HepG2 (cell line): ENCODE results near the gene ACVR1B. TPM values are rescaled to one million over a fixed set of nuclear protein-coding genes. Genes with fewer than 3 reads are reported as not detected.

Source experiments
- ATAD3A ChIP-seq: sonication (generic); formaldehyde crosslinking; IDR thresholded peaks from 2 replicates; pipeline ENCODE4 v1.4.0; 2020; ENCODE audit warnings: missing genetic modification reagents
- CHD2 ChIP-seq: IDR thresholded peaks from 2 replicates; pipeline ENCODE4 v1.6.1; 2011; ENCODE audit warnings: low read depth, low read length, improper control_type of control experiment
- HMG20A ChIP-seq: IDR thresholded peaks from 2 replicates; pipeline ENCODE4 v1.6.1; 2016; ENCODE audit warnings: borderline replicate concordance
- MTERF4 ChIP-seq: sonication (generic); formaldehyde crosslinking; IDR thresholded peaks from 2 replicates; pipeline ENCODE4 v1.8.0; 2023; ENCODE audit warnings: mild to moderate bottlenecking, missing genetic modification reagents
- PAWR ChIP-seq: sonication (generic); formaldehyde crosslinking; IDR thresholded peaks from 2 replicates; pipeline ENCODE4 v1.4.0; 2020; ENCODE audit warnings: missing genetic modification reagents, mild to moderate bottlenecking, borderline replicate concordance
- PRMT3 ChIP-seq: sonication (generic); formaldehyde crosslinking; IDR thresholded peaks from 2 replicates; pipeline ENCODE4 v1.8.1; 2022; ENCODE audit warnings: low read depth, mild to moderate bottlenecking, moderate library complexity, missing genetic modification reagents, borderline replicate concordance
- RERE ChIP-seq: IDR thresholded peaks from 2 replicates; pipeline ENCODE4 v1.6.1; 2016; ENCODE audit warnings: low read depth, missing genetic modification reagents, missing compliant biosample characterization
- SP140L ChIP-seq: sonication (generic); formaldehyde crosslinking; IDR thresholded peaks from 2 replicates; pipeline ENCODE4 v1.4.0; 2020; ENCODE audit warnings: missing genetic modification reagents, borderline replicate concordance
- ZFP41 ChIP-seq: sonication (generic); formaldehyde crosslinking; IDR thresholded peaks from 2 replicates; pipeline ENCODE4 v1.4.0; 2020; ENCODE audit warnings: mild to moderate bottlenecking, missing genetic modification reagents, borderline replicate concordance
- ZNF547 ChIP-seq: sonication (generic); formaldehyde crosslinking; IDR thresholded peaks from 2 replicates; pipeline ENCODE4 v1.5.1; 2020; ENCODE audit warnings: mild to moderate bottlenecking, missing genetic modification reagents
- ZNF766 ChIP-seq: sonication (generic); formaldehyde crosslinking; IDR thresholded peaks from 2 replicates; pipeline ENCODE4 v1.5.0; 2020; ENCODE audit warnings: missing genetic modification reagents, borderline replicate concordance
- ZNF788 ChIP-seq: sonication (generic); formaldehyde crosslinking; IDR thresholded peaks from 2 replicates; pipeline ENCODE4 v1.5.0; 2020; ENCODE audit warnings: mild to moderate bottlenecking, missing genetic modification reagents, borderline replicate concordance
- ZSCAN5A ChIP-seq: sonication (generic); formaldehyde crosslinking; IDR thresholded peaks from 2 replicates; pipeline ENCODE4 v1.8.0; 2022; ENCODE audit warnings: mild to moderate bottlenecking, missing genetic modification reagents, borderline replicate concordance
- polyA plus RNA-seq, 8 experiments: library from polyadenylated mRNA; depleted of rRNA in 3 of 8; stranded (reverse) in 7 of 8; unstranded in 1 of 8; fragments of >200 nt; fragmentation: Illumina TruSeq in 4 of 8; extraction: Trizol in 4 of 8; gene quantifications; 2 replicates each; pipeline versions ENCODE4 v1.2.1 to v1.2.3, GENCODE V29; 2011 to 2016; ENCODE audit warnings: low read depth in 4 of 8, missing spikeins in 1 of 8, mixed read lengths in 1 of 8; ENCODE audit not compliant: insufficient read depth in 1 of 8
- total RNA-seq, 5 experiments: library from RNA; depleted of rRNA; stranded (reverse); fragments of >200 nt; fragmentation: Illumina TruSeq; extraction: Trizol; gene quantifications; 2 replicates each; pipeline ENCODE4 v1.2.3, GENCODE V29; 2016; ENCODE audit warnings: low read depth in 1 of 5
- TF ChIP-seq, protein P1 (sequence below): sonication (generic); formaldehyde crosslinking; IDR thresholded peaks from 2 replicates; pipeline ENCODE4 v1.4.0; 2020; ENCODE audit warnings: missing genetic modification reagents, borderline replicate concordance
- TF ChIP-seq, protein P2 (sequence below): sonication (generic); formaldehyde crosslinking; IDR thresholded peaks from 2 replicates; pipeline ENCODE4 v1.5.1; 2020; ENCODE audit warnings: mild to moderate bottlenecking, missing genetic modification reagents, borderline replicate concordance

Gene ACVR1B
- total and polyA plus RNA-seq, 2 of the 13 experiments (the other 11 are each of a cell fraction or from before 2014, with no cell fraction given): 8.9 to 12.1 TPM

- TF ChIP-seq, protein P1, sequence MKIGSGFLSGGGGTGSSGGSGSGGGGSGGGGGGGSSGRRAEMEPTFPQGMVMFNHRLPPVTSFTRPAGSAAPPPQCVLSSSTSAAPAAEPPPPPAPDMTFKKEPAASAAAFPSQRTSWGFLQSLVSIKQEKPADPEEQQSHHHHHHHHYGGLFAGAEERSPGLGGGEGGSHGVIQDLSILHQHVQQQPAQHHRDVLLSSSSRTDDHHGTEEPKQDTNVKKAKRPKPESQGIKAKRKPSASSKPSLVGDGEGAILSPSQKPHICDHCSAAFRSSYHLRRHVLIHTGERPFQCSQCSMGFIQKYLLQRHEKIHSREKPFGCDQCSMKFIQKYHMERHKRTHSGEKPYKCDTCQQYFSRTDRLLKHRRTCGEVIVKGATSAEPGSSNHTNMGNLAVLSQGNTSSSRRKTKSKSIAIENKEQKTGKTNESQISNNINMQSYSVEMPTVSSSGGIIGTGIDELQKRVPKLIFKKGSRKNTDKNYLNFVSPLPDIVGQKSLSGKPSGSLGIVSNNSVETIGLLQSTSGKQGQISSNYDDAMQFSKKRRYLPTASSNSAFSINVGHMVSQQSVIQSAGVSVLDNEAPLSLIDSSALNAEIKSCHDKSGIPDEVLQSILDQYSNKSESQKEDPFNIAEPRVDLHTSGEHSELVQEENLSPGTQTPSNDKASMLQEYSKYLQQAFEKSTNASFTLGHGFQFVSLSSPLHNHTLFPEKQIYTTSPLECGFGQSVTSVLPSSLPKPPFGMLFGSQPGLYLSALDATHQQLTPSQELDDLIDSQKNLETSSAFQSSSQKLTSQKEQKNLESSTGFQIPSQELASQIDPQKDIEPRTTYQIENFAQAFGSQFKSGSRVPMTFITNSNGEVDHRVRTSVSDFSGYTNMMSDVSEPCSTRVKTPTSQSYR (CRISPR knock-in tag): no peak
- TF ChIP-seq ZNF547 (CRISPR knock-in tag): no peak
- no peak for TF ChIP-seq HMG20A
- TF ChIP-seq, protein P2, sequence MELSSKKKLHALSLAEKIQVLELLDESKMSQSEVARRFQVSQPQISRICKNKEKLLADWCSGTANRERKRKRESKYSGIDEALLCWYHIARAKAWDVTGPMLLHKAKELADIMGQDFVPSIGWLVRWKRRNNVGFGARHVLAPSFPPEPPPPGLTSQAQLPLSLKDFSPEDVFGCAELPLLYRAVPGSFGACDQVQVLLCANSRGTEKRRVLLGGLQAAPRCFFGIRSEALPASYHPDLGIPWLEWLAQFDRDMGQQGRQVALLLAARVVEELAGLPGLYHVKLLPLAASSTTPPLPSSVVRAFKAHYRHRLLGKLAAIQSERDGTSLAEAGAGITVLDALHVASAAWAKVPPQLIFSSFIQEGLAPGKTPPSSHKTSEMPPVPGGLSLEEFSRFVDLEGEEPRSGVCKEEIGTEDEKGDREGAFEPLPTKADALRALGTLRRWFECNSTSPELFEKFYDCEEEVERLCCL (CRISPR knock-in tag): no peak
- TF ChIP-seq ZNF788 (CRISPR knock-in tag): peak; percentile 82
- TF ChIP-seq RERE (CRISPR knock-in tag): no peak
- no peak for TF ChIP-seq ZFP41 (CRISPR knock-in tag)
- no peak for TF ChIP-seq PAWR (CRISPR knock-in tag)
- TF ChIP-seq ZSCAN5A (CRISPR knock-in tag): peak; percentile 31; the same call in 1 of the 2 replicates
- TF ChIP-seq MTERF4 (CRISPR knock-in tag): no peak
- TF ChIP-seq PRMT3 (CRISPR knock-in tag): no peak
- TF ChIP-seq CHD2: no peak
- no peak for TF ChIP-seq ZNF766 (CRISPR knock-in tag)
- no peak for TF ChIP-seq SP140L
- no peak for TF ChIP-seq ATAD3A (CRISPR knock-in tag)
Observed at GRCh38 chr12:52023182-52023975, 71.9 kb downstream of the ACVR1B start (continued).
